SU-DHL-6 (cell line): ENCODE measurements around the gene PRKD1.

Experiments used
- H2AFZ ChIP-seq: fragments of 200-600 bp; sonication (generic); 2 replicates; pipeline ENCODE4 v1.6.1; 2014; ENCODE audit warnings: low read depth, mild to moderate bottlenecking, moderate library complexity, mixed read lengths, antibody characterized with exemption, low read length; ENCODE audit not compliant: severe bottlenecking
- H3F3A ChIP-seq: fragments of 200-600 bp; shearing (Covaris generic); 2 replicates; pipeline ENCODE4 v1.6.0; 2016; ENCODE audit warnings: antibody characterized with exemption, mild to moderate bottlenecking; ENCODE audit not compliant: insufficient read depth
- H3K27ac ChIP-seq: fragments of 200-600 bp; sonication (generic); 2 replicates; pipeline ENCODE4 v1.5.1; 2016; ENCODE audit warnings: low read depth, mild to moderate bottlenecking, low read length, moderate library complexity, mixed read lengths
- H3K27me3 ChIP-seq: fragments of 200-600 bp; sonication (generic), shearing (Covaris generic); 2 replicates; pipeline ENCODE4 v1.6.0; 2014; ENCODE audit warnings: mild to moderate bottlenecking, low read length
- H3K36me3 ChIP-seq: fragments of 200-600 bp; sonication (generic); 2 replicates; pipeline ENCODE4 v1.6.1; 2014; ENCODE audit warnings: mild to moderate bottlenecking, low read length, mixed read lengths
- H3K4me2 ChIP-seq: fragments of 300-600, 200-600 bp; shearing (Covaris generic), sonication (generic); 2 replicates; pipeline ENCODE4 v1.6.0; 2014; ENCODE audit warnings: low read length, low read depth, mild to moderate bottlenecking; ENCODE audit not compliant: poor library complexity, severe bottlenecking
- H3K4me3 ChIP-seq: fragments of 200-600 bp; sonication (generic); 2 replicates; pipeline ENCODE4 v1.5.1; 2014; ENCODE audit warnings: antibody characterized with exemption, low read length, mild to moderate bottlenecking, mixed read lengths; ENCODE audit not compliant: insufficient read depth, poor library complexity, severe bottlenecking
- H3K79me2 ChIP-seq: fragments of 200-600 bp; sonication (generic); 2 replicates; pipeline ENCODE4 v1.6.1; 2014; ENCODE audit warnings: mild to moderate bottlenecking, low read length, moderate library complexity; ENCODE audit not compliant: insufficient read depth
- H3K9ac ChIP-seq: fragments of 200-600 bp; sonication (generic); 2 replicates; pipeline ENCODE4 v1.7.0; 2014; ENCODE audit warnings: mild to moderate bottlenecking, low read length
- H3K9me2 ChIP-seq: fragments of 200-600 bp; sonication (generic); replicated peaks from 2 replicates; pipeline ENCODE4 v1.6.1; 2014; ENCODE audit warnings: low read length; ENCODE audit not compliant: insufficient read depth
- H3K9me3 ChIP-seq: fragments of 200-600 bp; sonication (generic); 2 replicates; pipeline ENCODE4 v1.6.1; 2014; ENCODE audit warnings: low read length, mixed read lengths; ENCODE audit not compliant: insufficient read depth
- H4K20me1 ChIP-seq: fragments of 200-600 bp; sonication (generic); 2 replicates; pipeline ENCODE4 v1.6.1; 2014; ENCODE audit warnings: low read depth, mild to moderate bottlenecking, antibody characterized with exemption, low read length, moderate library complexity, mixed read lengths
- CTCF ChIP-seq: fragments of 200-600 bp; sonication (generic); IDR thresholded peaks from one replicate; pipeline ENCODE4 v1.5.1; 2017; ENCODE audit warnings: antibody characterized with exemption, mild to moderate bottlenecking, low read length, moderate library complexity; ENCODE audit not compliant: insufficient read depth, poor library complexity, severe bottlenecking
- EZH2phosphoT487 ChIP-seq: fragments of 200-600 bp; sonication (generic), shearing (Covaris generic); conservative IDR thresholded peaks from 2 replicates; pipeline ENCODE4 v1.6.1; 2018; ENCODE audit warnings: mild to moderate bottlenecking, antibody characterized with exemption, low read length, moderate library complexity, mixed read lengths

The PRKD1 gene

GRCh38 chr14:29757188-29757680 is 170.4 kb downstream of the PRKD1 start:
- H3K36me3 ChIP-seq, result no peaks in the 10 kb centered on the region
- H3K4me2 ChIP-seq, result no peak overlapping the region
- H2AFZ ChIP-seq, result no peak overlapping the region
- H3K9me3 ChIP-seq, result no peaks in the 10 kb centered on the region
- no peaks in the 10 kb centered on the region for H3K27me3 ChIP-seq
- no peak overlapping the region for H3K9ac ChIP-seq
- no peak for TF ChIP-seq EZH2phosphoT487
- no peak for TF ChIP-seq CTCF
- H4K20me1 ChIP-seq, result no peaks in the 10 kb centered on the region
- H3K4me3 ChIP-seq, result no peak overlapping the region
- no peak overlapping the region for H3K27ac ChIP-seq
- no peaks in the 10 kb centered on the region for H3K79me2 ChIP-seq
- no peaks in the 10 kb centered on the region for H3K9me2 ChIP-seq
- H3F3A ChIP-seq, result no peaks in the 10 kb centered on the region

GRCh38 chr14:29756019-29756385 is 171.6 kb downstream of the PRKD1 start:
- Histone ChIP-seq H3F3A (no peaks in the 10 kb centered on the region), H3K79me2 (no peaks in the 10 kb centered on the region), H3K36me3 (no peaks in the 10 kb centered on the region), H3K4me2 (no peak overlapping the region), H2AFZ (no peak overlapping the region), H3K9me3 (no peaks in the 10 kb centered on the region), H3K4me3 (no peak overlapping the region), H3K9ac (no peak overlapping the region), H4K20me1 (no peaks in the 10 kb centered on the region), H3K9me2 (no peaks in the 10 kb centered on the region), H3K27ac (no peak overlapping the region), H3K27me3 (no peaks in the 10 kb centered on the region)
- no peak for TF ChIP-seq EZH2phosphoT487
- TF ChIP-seq CTCF, result no peak

- H3K4me2 ChIP-seq, result no peak overlapping the region
- no peak overlapping the region for H2AFZ ChIP-seq
- H3K27ac ChIP-seq, result no peak overlapping the region
- H3K79me2 ChIP-seq, result no peaks in the 10 kb centered on the region
- H3K27me3 ChIP-seq, result no peaks in the 10 kb centered on the region
- H3K9me3 ChIP-seq, result no peaks in the 10 kb centered on the region
- no peaks in the 10 kb centered on the region for H3K36me3 ChIP-seq
- TF ChIP-seq EZH2phosphoT487 (no peak), CTCF (no peak)
- no peak overlapping the region for H3K4me3 ChIP-seq
- no peaks in the 10 kb centered on the region for H3F3A ChIP-seq
- H3K9me2 ChIP-seq, result no peaks in the 10 kb centered on the region
- no peak overlapping the region for H3K9ac ChIP-seq
- no peaks in the 10 kb centered on the region for H4K20me1 ChIP-seq
Observed at GRCh38 chr14:29755311-29756018, 172.2 kb downstream of the PRKD1 start.
